Measurements from ENCODE around the gene IL31.

IL31 gene

DNA sequence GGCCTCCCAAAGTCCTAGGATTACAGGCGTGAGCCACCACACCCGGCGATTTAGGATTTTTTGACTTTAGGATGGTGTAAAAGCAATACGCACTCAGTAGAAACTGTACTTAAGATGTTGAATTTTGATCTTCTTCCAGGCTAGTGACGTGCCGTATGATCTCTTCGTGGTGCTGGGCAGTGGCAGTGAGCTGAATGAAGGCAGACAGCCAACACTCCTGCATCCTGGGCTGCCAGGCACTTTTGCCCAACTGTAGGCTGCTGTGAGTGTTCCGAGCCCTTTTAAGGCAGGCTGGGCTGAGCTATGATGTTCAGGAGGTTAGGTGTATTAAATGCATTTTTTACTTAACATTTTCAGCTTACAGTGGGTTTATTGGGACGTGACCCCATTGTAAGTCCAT, 21.3 kb downstream of the IL31 start:
- no peak for DNase-seq

DNA sequence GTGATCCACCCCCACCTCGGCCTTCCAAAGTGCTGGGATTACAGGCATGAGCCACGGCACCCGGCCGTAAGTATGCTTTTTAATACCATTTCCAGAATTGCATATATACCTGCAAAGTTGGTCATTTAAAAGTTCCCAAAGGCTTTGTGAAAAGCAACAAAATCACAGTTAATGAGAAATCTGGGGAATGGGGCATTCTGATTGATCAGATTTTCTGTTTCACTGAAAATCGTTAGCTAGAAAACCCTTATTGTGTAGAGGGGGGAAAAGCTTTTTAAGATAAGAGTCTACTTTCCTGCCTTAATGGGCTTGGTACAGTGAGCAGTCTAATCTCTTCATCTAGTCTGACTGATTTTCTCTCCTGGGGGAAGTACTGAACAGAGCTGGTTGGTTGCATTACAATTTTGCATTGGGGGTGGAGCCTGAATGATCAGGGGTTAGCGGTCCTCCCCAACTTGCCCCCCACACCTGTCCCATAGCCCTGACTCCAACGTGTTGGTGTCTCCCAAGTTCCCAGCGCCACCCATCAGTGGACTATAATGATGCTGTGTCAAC, 23.8 kb downstream of the IL31 start:
- DNase-seq: no peak

DNA sequence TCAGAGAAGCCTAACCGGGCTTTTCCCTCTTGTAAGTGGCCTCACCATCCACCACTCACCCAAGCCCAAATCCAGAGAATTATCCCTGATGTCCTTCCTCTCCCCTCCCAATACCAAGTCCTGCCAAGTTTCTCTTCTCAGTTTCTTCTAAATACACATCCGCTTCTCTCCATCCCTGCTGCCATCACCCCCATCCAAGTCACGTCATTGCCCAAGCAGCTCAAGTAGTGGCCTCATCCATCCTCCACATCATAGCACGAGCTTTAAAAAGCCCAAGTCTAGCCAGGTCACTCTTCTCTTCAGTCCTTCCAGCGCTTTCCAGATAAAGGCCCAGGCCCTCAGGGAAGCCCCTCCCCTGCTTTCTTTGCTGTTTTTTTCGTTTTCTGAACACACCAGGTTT, 25.4 kb downstream of the IL31 start:
- no peak for DNase-seq

DNA sequence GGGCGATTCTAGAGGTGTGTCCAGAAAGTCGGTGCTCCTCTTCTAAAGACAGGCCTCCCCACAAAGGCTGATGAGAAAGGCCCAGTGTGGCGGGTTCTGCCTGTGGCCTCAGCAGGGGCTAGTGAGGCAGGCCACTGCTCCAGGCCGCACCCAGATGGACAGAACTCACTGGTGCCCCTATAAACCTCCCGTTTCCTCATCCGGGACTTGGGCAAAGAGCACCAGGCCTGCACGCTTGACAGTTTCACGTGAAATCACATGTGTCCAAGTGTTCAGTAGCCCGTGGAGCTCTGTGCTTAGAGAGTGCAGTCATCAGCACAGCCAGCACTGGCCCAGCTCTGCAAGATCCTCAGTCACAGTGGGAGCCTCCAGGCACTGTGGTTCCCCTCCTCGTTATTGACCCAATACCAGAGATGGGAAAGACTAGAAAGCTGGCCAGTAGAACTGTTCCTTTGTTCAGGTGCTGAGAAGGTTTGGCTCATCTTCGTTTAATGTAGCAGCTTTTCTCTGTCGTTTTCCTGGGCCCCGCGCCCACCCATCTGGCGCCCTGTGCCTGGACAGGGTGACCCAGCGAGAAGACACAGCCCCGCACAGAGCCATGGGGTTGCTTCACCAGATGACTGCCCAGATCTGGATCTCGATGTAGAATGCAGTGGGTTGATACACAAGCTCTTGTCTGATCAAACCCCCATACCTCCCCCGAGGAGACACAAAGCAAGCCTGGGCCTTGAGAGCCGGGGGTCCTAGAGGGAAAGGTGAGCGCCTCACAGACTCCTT, 26.3 kb downstream of the IL31 start:
- no peak for DNase-seq

DNA sequence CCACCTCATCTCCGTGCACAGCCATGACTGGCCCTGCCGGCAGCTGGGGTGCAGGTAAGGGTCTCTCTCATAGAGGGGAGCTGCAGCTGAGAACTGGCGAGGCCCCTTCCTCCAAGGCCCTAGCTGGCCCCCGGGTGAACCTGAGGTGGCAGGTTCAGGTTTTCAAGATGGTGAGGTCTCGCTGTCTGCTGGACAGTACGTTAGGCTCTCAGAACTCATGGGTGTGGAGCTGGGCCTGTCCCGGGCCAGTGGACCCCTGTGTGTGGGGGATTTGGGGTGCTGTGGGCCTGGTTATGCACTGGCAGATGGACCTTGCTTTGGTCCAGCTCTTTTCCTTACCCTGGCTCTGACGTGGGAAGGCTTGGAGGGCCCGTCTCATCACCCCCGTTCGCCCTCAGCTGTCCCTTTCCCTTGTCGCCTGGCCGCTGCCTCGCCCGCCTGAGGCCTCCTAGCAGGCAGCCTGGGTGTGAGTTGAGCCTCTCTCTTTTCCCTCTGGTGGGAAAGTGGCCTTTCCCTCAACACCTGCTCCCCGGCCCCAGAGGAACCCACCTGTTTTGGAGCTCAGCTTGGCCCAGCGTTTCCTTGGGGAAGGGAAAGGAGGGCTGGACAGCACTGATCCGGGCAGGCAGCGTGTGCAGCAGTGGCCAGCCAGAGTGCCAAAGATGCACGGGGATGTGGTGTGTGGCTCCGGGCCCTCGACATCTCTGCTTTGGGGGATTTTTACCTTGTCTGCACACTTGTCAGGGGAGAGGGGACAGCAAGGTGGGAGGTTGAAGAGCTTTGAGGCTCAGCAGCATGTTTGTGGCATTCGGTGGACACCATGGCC, 28.3 kb downstream of the IL31 start:
- no peak for DNase-seq

DNA sequence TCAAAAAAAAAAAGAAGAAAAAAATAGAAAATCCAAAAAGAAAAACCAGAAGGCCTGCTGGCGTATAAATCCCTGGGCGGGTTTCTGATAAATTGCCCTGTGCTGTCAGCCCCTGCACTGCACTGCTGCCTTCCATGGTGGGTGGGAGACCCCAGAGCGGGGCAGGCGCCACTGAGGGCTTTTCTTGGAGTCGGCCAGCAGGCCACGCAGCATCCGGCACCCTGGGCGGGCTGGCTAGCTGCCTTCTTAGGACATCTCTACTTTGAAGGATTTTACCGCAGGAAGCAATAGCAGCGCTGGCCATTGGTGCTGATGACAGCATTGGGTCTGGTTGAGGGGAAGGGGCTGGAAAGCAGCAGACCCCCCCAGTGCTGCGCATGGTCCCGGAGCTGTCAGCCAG, 29.1 kb downstream of the IL31 start:
- DNase-seq: no peak

DNA sequence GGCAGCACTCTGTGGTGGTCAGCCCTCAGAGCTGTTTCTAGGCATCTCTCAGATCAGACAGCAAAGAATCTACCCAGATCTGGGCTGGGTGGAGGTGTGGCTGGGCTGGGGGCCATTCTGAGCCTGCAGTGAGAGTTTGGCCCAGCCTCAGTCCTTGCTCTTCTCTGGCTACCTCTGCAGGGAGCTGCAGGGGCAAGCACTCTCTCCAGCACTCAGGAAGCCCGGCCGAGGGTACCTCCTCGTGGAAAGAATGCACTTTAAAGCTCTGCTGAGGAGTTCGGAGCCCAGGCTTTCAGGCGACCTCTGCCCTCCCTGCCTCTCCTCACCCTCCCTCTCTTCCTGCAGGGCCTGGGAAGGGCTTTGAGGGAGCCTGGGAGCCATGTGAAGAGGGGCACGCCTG, 31.2 kb downstream of the IL31 start:
- DNase-seq: no peak

DNA sequence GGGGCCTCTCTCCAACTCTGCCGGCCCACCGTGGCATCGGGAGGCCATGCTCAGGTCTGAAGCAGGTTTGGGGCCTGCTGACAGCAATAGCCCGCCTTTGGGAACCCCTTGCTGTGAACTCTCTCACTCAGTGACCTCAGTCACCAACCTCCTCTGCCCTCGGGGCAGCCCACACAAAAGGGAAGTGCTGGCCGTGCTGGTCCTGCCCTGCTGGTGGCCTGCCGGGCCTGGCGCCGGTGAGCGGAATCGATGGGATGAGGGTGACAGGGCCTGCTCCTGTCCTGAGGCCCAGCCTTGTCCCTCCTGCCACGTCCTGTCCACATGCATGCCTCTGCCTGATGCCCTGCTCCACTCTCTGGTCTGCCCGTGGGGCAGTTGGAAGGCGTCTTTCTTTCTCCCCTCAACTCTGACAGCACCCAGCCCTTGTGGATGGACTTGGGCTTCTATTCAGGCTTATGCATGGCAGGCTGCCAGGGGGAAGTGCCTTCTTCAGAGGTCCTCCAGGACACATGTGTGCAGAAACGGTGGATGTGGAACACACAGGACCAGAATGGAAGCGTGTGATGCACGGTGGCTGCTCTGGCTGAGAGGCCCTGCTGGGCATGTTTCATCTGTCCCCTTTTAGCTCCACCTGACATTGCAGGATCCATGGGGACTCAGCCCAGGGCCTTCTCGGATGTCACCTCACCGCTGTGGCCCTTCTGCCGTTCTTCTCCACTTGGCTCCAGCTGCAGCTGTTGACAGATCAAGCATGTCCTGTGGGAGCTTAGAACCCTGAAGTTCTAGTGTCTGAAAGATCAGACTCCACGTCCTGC, 31.9 kb downstream of the IL31 start:
- no peak for DNase-seq

DNA sequence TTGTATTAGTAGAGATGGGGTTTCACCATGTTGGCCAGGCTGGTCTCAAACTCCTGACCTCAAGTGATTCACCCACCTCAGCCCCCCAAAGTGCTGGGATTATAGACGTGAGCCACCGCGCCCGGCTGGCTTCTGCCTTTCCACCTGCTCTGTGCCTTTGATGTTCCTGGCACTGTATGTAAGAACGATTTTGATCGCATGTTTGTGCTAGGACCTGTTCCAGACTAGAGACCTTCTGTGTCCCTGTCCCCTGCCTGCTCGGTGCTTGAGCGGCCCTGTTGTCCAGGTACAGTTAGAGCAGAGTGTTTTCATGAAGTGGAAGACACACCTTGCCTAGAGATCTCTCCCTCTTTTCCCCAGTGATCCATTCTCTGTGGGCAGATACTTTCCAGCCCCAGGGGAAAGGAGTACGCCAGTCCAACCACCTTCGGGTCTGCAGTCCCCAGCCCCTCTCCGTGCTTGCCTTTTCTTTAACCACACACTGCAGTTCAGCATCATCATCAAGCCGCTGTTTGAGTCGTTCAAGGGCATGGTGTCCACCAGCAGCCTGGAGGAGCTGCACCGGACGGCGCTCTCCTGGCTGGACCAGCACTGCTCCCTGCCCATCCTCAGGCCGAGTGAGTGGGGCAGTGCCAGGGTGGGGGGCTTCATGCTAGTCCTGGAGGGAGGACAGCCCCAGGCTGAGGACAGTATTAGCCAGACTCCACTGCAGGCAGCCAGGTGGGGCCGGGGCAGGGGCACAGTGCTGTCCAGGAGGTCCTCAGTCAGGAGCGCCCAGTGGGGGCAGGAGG, 33.4 kb downstream of the IL31 start:
- no peak for DNase-seq

DNA sequence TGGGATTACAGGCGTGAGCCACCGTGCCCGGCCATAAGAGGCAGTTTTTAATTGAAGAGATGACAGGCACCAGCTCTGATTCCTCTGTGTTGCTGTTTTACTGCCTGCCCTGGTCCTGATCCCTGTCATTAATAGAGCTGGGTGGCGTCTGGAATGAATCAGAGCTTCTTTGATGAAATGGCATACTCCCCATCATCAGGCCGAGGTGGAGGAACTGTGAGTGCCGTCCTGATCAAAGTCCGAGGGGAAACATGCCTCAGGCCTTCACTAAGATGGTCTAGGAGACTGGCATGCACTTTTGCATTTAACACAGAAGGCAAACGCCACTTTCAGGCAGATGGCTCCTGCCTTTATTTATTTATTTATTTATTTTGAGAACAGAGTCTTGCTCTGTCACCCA, 34.1 kb downstream of the IL31 start:
- DNase-seq: no peak

DNA sequence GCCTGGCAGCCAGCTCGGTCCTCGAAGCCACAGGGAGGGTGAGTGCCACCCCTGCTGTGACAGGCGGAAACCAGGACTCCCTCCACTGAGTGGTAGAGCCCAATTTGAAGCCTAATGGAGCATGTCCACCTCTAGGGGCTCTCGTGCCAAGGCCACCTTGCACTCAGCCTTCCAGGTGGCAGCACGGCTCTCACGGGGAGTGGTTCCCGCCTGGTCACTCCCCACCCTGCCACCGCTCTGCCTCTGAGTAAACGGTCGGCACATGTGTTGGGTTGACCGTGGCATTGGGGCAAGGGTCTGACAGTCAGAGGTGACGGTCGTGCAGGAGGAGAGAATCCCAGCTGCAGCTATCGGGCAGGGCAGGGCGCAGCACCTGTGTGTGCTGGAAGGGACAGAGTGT, 34.8 kb downstream of the IL31 start:
- no peak for DNase-seq

DNA sequence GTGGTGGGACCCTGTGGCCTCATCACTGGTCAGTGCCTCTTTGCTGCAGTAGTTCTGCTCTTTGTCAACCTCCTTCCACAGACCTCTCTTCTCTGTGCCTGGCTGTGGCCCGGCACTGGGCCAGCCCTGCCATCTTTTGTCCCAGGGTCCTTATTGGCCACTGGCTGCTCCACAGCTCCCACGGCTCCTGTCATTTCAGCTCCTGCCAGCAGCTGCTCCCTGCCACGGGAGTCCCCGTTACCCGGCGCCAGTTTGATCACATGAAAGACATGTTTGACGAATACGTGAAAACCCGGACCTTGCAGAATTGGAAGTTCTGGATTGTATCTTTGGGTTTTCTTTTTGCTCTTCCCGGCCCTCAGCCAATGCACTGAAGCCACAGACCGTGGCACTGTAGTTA, 35.4 kb downstream of the IL31 start:
- DNase-seq: no peak

DNA sequence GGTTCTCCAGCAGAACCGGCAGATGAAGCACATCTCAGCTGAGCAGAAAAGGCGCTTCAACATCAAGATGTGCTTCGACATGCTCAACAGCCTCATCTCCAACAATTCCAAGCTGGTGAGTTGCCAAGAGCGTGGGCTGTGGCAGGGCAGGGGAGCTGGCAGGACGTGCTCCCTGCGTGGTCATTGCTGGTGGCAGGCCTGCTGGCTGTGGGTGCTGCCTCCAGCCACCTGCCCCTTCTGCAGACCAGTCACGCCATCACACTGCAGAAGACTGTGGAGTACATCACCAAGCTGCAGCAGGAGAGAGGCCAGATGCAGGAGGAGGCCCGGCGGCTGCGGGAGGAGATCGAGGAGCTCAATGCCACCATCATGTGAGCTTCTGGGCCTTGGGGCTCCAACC, 35.8 kb downstream of the IL31 start:
- no peak for DNase-seq

DNA sequence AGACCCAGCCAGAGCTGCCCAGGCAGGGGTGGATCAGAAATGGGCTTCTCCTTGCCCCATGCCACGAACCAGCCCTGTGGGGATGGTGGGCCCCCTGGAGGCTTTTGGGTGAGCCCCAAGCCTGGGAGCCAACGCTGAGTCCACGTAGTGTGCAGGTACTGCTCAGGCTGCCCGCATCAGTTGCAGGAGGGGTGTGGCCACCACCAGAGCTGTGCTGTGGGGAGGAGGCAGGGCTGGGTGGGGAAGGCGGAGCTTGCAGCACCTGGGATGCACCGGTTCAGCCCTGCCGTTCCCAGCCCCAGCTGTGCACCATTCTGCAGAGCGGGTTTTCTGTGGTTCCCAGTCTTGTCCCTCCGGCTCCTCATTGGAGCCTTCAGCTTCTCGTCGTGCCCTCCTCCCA, 36.3 kb downstream of the IL31 start:
- no peak for DNase-seq

DNA sequence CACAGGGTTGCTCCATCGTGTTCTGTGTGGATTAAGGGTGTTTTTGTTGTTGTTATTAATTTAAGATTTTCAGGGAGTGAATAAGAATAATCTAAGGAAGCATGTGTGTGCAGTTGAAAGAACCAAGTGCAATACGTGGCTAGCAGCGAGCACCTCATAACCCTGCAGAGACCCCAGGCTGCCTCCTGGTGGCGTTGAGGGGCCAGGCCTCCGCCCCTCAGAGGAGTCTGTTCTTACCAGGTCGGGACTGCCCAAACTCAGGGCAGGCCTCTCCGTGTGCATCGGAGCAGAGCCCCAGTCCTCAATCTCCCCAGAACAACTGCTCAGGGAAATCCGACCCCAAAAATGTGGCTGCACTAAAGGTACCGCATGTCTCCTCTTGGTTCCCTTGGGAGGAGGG, 36.8 kb downstream of the IL31 start:
- DNase-seq: no peak

DNA sequence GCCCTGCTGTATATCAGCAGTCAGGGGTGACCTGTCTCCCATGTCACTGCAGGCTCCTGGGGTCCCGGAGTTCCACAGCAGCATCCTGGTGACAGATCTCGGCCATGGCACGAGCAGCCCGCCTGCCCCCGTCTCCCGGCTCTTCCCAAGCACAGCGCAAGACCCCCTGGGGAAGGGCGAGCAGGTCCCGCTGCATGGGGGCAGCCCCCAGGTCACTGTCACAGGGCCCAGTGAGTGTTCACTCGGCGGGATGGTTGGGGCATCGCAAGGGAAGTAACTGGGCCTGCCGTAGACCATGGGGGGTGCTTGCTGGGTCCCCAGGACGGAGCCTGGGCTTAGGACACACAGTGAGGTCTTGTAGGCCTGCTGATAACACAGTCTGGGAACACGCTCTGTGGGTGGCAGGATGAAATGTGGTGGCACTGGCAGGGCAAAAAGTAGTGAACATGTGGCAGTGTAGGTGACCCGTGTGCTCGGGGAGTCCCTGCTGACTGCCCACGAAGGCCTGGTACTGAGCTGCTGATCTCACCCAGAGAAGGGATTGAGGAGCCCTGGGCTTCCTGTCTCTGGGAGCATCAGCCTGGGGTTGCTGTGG, 38.5 kb downstream of the IL31 start:
- no peak for DNase-seq

DNA sequence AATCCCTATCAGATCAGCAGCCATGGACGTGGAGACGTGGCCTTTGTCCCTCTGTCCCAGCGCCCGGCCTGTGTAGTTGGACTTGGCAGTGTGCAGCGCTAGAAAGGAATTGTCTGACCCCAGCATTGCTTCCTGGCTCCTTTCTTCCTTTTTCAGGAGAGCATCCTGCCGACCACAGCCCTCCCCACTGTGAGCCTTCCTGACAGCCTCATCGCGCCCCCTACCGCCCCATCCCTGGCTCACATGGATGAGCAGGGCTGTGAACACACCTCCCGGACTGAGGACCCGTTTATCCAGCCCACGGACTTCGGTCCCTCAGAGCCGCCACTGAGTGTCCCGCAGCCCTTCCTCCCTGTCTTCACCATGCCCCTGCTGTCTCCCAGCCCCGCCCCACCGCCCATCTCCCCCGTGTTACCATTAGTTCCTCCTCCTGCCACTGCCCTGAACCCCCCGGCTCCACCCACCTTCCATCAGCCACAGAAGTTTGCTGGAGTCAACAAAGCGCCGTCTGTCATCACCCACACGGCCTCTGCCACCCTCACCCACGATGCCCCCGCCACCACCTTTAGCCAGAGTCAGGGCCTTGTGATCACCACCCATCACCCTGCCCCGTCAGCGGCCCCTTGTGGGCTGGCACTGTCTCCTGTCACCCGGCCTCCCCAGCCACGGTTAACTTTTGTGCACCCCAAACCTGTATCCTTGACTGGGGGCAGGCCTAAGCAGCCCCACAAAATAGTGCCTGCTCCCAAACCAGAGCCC, 40.6 kb downstream of the IL31 start:
- no peak for DNase-seq

DNA sequence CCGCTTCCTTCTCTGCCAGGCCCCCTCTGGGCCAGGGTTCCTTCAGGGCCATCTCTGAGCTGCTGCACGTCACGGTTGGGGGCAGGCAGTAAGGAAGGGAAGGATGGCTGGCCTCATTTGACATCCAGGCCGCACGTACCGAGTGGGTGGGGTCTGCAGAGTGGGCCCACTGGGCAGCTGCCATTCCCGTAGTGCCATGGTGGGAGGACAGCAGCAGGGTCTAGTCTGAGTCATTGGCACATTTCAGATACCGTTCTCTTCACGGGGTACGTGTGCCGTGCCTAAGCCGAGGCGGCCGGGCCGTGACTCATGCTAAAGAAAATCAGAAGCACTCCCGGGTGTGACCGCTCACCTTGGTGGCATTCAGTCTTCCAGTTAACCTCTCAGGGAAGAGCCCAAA, 43.9 kb downstream of the IL31 start:
- DNase-seq: no peak

DNA sequence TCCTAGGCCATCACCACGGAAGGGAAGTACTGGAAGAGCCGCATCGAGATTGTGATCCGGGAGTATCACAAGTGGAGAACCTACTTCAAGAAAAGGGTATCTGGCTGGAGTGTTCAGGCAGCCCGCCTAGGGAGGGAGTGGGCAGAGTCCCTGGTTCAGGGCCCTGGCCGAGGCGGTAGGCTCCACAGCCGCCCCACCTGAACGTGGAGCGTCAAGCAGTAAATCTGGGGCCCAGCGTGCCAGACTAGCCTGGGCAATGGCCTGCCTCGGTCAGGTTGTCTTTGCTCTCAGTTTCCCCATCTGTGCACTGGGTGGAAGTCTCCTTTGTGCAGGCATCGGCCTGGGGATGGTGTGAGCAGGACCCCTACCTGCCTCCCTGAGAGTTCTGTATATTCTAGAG, 44.9 kb downstream of the IL31 start:
- no peak for DNase-seq

DNA sequence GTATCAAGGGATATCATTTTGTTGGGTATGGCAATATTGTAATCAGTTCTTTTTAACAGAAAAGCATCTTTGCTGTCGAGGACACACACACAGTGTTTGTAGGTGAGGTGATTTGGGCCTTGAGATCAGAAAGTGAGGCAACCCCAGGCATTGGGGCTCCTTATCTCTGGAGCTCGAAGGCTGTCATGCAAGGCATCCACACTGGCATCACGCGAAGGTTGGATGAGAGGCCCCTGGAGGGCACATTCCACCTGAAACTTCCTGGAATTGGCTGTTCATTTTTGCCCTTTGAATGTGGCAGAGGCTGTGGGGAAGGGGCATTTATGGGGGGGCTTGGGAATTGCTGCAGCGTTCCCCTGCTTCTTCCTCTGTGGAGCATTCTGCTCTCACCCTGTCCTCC, 45.5 kb downstream of the IL31 start:
- DNase-seq: no peak

DNA sequence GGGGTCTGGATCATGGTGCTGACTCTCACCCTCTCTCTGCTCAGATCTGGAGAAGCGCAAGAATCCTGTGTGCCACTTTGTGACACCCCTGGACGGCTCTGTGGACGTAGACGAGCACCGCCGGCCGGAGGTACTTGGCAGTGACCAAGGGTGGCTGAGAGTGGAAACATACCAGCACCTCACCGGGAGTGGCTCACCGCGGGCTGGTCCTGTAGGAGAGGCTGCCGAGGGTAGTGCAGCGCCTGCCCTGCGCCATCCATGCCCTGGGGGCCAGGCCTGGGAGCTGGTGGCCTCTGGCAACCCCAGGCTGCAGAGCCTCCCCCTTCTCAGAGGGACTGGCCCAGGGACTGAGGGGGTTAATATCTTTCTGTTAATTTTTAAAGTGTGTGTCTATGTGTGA, 46.2 kb downstream of the IL31 start:
- DNase-seq: no peak
